HCT116 (cell line): ENCODE measurements around the gene SENP3. TPM values are rescaled to one million over a fixed set of nuclear protein-coding genes. Genes with fewer than 3 reads are reported as not detected.

ENCODE experiments used
- ATAC-seq: fragments of 200-7000 bp; cut with Tn5 transposase; 2 replicates; pipeline ENCODE4 v1.9.1; 2020; ENCODE audit warnings: mild to moderate bottlenecking, moderate library complexity
- BruUV-seq: library from RNA; stranded (reverse); fragments of 400-500 nt; replicated peaks from 2 replicates; lab custom pipeline; 2021; lab: Mats Ljungman, UMichigan
- CTCF ChIA-PET: fragments of 300-600 bp; sonication (Branson Sonifier 250); formaldehyde crosslinking; loops from one replicate; lab custom pipeline; 2021; ENCODE audit warnings: antibody characterized with exemption; lab: Charles Lee
- POLR2A ChIA-PET: fragments of 300-600, 350-600 bp; sonication (Branson Sonifier 250); formaldehyde crosslinking; loops from one replicate; lab custom pipeline; 2021; ENCODE audit warnings: antibody characterized with exemption; lab: Charles Lee
- RAD21 ChIA-PET, 2 experiments: fragments of 300-600 bp; sonication (Branson Sonifier 250); formaldehyde crosslinking; loops; one replicate each; lab custom pipeline; 2023; ENCODE audit warnings: low total read pairs in 2 of 2; ENCODE audit not compliant: uncharacterized antibody in 2 of 2, unreplicated experiment in 2 of 2, low non-redundant PET in 1 of 2; lab: Charles Lee
- DNase-seq: peaks from one replicate; pipeline ENCODE4 v3.0.0-alpha.2; 2010; ENCODE audit warnings: low read depth, low spot score
- H2AFZ ChIP-seq: fragments of 200-600 bp; shearing (Covaris generic), sonication (generic); 2 replicates; pipeline ENCODE4 v1.6.1; 2017; ENCODE audit warnings: low read depth, mixed run types, mixed read lengths, antibody characterized with exemption, low read length; ENCODE audit not compliant: poor library complexity, severe bottlenecking
- H3K27ac ChIP-seq: 2 replicates; pipeline ENCODE4 v1.5.1; 2012; ENCODE audit warnings: low read depth, low read length
- H3K27me3 ChIP-seq: fragments of 200-600 bp; sonication (generic); 2 replicates; pipeline ENCODE4 v1.6.1; 2016; ENCODE audit warnings: mixed run types, low read length, mixed read lengths; ENCODE audit not compliant: insufficient read depth
- H3K36me3 ChIP-seq, 2 experiments: fragments of 200-500 bp in 1 of 2; fragments of 200-600 bp in 1 of 2; sonication (Bioruptor generic) in 1 of 2; sonication (generic) in 1 of 2; 2 replicates each; pipeline versions ENCODE4 v1.5.1 to v1.6.1; 2014 to 2016; ENCODE audit warnings: low read length in 2 of 2, inconsistent platforms in 1 of 2, mixed read lengths in 1 of 2, mixed run types in 1 of 2; ENCODE audit not compliant: insufficient read depth in 2 of 2, control insufficient read depth in 1 of 2
- H3K4me1 ChIP-seq, 2 experiments: fragments of 200-600 bp in 1 of 2; sonication (generic) in 1 of 2; 2 replicates each; pipeline versions ENCODE4 v1.5.1 to v1.6.1; 2012 to 2017; ENCODE audit warnings: low read length in 2 of 2, inconsistent platforms in 1 of 2, mild to moderate bottlenecking in 1 of 2, mixed read lengths in 1 of 2, mixed run types in 1 of 2, moderate library complexity in 1 of 2; ENCODE audit not compliant: insufficient read depth in 2 of 2, control insufficient read depth in 1 of 2
- H3K4me2 ChIP-seq: fragments of 200-600 bp; sonication (generic); 2 replicates; pipeline ENCODE4 v1.6.1; 2017; ENCODE audit warnings: mixed run types, low read length, mixed read lengths
- H3K4me3 ChIP-seq, 2 experiments: fragments of 200-600 bp in 1 of 2; sonication (generic) in 1 of 2; replicated peaks in 1 of 2; 2 replicates each; pipeline ENCODE4 v1.5.1; 2011 to 2016; ENCODE audit warnings: low read length in 2 of 2, control low read depth in 1 of 2, low read depth in 1 of 2, mild to moderate bottlenecking in 1 of 2, mixed read lengths in 1 of 2, mixed run types in 1 of 2
- H3K79me2 ChIP-seq: fragments of 200-600 bp; sonication (generic); 2 replicates; pipeline ENCODE4 v1.6.1; 2017; ENCODE audit warnings: mild to moderate bottlenecking, mixed run types, low read length, moderate library complexity, mixed read lengths; ENCODE audit not compliant: insufficient read depth
- H3K9ac ChIP-seq: fragments of 200-600 bp; sonication (generic); 2 replicates; pipeline ENCODE4 v1.6.1; 2016; ENCODE audit warnings: low read length, mixed read lengths
- H3K9me2 ChIP-seq: fragments of 200-600 bp; sonication (generic), shearing (Covaris generic); 2 replicates; pipeline ENCODE4 v1.6.1; 2017; ENCODE audit warnings: mixed run types, mild to moderate bottlenecking, moderate library complexity; ENCODE audit not compliant: insufficient read depth
- H3K9me3 ChIP-seq, 2 experiments: fragments of 200-500 bp in 1 of 2; fragments of 200-600 bp in 1 of 2; sonication (Bioruptor generic) in 1 of 2; sonication (generic) in 1 of 2; 2 replicates each; pipeline ENCODE4 v1.6.1; 2014 to 2017; ENCODE audit warnings: low read length in 2 of 2, mixed read lengths in 2 of 2, inconsistent platforms in 1 of 2, low read depth in 1 of 2, mild to moderate bottlenecking in 1 of 2, mixed run types in 1 of 2, moderate library complexity in 1 of 2; ENCODE audit not compliant: control insufficient read depth in 1 of 2, insufficient read depth in 1 of 2
- H4K20me1 ChIP-seq: fragments of 200-600 bp; sonication (generic), shearing (Covaris generic); 2 replicates; pipeline ENCODE4 v1.6.1; 2017; ENCODE audit warnings: mixed run types, mild to moderate bottlenecking, moderate library complexity; ENCODE audit not compliant: insufficient read depth
- EGR1 ChIP-seq: IDR thresholded peaks from 2 replicates; pipeline ENCODE4 v1.6.1; 2012; ENCODE audit warnings: low read depth
- ELF1 ChIP-seq: IDR thresholded peaks from 2 replicates; pipeline ENCODE4 v1.6.1; 2012; ENCODE audit warnings: low read depth, borderline replicate concordance
- EZH2 ChIP-seq: fragments of 200-600 bp; sonication (generic); IDR thresholded peaks from 2 replicates; pipeline ENCODE4 v1.6.1; 2017; ENCODE audit warnings: antibody characterized with exemption, mixed run types
- EZH2phosphoT487 ChIP-seq: fragments of 200-600 bp; IDR thresholded peaks from 2 replicates; pipeline ENCODE4 v1.6.1; 2018; ENCODE audit warnings: antibody characterized with exemption, borderline replicate concordance
- FOSL1 ChIP-seq: IDR thresholded peaks from 2 replicates; pipeline ENCODE4 v1.6.1; 2012; ENCODE audit warnings: low read depth
- POLR2A ChIP-seq: IDR thresholded peaks from 2 replicates; pipeline ENCODE4 v1.7.0; 2011; ENCODE audit warnings: borderline replicate concordance; ENCODE audit not compliant: insufficient read depth, insufficient read length; ENCODE audit errors: extremely low read depth
- RAD21 ChIP-seq: IDR thresholded peaks from 2 replicates; pipeline ENCODE4 v1.6.1; 2012; ENCODE audit warnings: low read depth, mild to moderate bottlenecking
- REST ChIP-seq: IDR thresholded peaks from 2 replicates; pipeline ENCODE4 v1.6.1; 2012; ENCODE audit warnings: low read depth
- SP1 ChIP-seq: IDR thresholded peaks from 2 replicates; pipeline ENCODE4 v1.6.1; 2012; ENCODE audit warnings: low read depth
- SRF ChIP-seq: IDR thresholded peaks from 2 replicates; pipeline ENCODE4 v1.6.1; 2012; ENCODE audit warnings: low read depth
- ZFX ChIP-seq: fragments of 450-650 bp; IDR thresholded peaks from 2 replicates; pipeline ENCODE4 v1.6.1; 2017
- ZNF274 ChIP-seq: fragments of 200-500 bp; sonication (Bioruptor generic); IDR thresholded peaks from 2 replicates; pipeline ENCODE4 v1.6.1; 2014; ENCODE audit warnings: mild to moderate bottlenecking, low read depth, low read length, inconsistent platforms
- intact Hi-C: fragments of 100-400 bp; cut with micrococcal nuclease; formaldehyde crosslinking; loops from 2 replicates; pipeline ENCODE4 v1.10.0; 2022
- total RNA-seq: library from RNA; stranded (reverse); gene quantifications from one replicate; pipeline ENCODE4 v1.2.1, GENCODE V29; 2021; ENCODE audit not compliant: unreplicated experiment
- TF ChIP-seq, protein P1 (sequence below): IDR thresholded peaks from 2 replicates; pipeline ENCODE4 v1.6.1; 2012
- TF ChIP-seq, protein P2 (sequence below), 3 experiments: fragments of 200-600 bp in 1 of 3; sonication (generic) in 1 of 3; IDR thresholded peaks in 2 of 3; conservative IDR thresholded peaks in 1 of 3; 2 replicates each; pipeline ENCODE4 v1.5.1; 2012 to 2017; ENCODE audit warnings: low read depth in 2 of 3, low read length in 2 of 3, antibody characterized with exemption in 1 of 3, borderline replicate concordance in 1 of 3, control low read depth in 1 of 3, mild to moderate bottlenecking in 1 of 3, mixed read lengths in 1 of 3, mixed run types in 1 of 3, moderate library complexity in 1 of 3; ENCODE audit not compliant: insufficient read depth in 1 of 3
- TF ChIP-seq, protein P3 (sequence below): IDR thresholded peaks from 2 replicates; pipeline ENCODE4 v1.6.1; 2011; ENCODE audit warnings: mild to moderate bottlenecking, low read length, moderate library complexity; ENCODE audit not compliant: insufficient replicate concordance; ENCODE audit errors: extremely low read depth

The SENP3 gene
- total RNA-seq, 1 experiment from 2014 or later = 73.8 TPM

DNA sequence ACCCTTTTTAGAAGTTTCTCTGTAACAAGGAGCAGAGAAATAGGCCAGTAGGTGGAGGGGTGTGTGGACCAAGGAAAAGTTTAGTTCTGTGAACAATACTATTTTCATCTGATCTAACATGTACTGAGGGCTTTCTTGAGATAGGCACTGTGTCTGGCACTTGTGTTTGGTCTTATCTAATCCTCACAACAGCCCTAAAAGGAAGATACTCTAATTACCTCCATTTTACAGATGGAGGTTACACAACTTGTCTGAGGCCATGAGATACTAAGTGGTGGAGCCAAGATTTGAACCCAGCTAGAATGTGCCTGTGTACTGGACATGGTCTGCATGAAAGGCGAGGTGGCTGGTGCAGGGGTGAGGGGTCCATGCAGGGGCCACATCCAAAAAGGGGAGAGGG lies 8.4 kb upstream of the SENP3 start:
- Histone ChIP-seq H3K4me2 (no peak overlapping the region), H3K9ac (no peak overlapping the region), H3K9me3 (no peaks in the 10 kb centered on the region), H2AFZ (no peak overlapping the region), H3K79me2 (no peaks in the 10 kb centered on the region), H3K4me3 (no peak overlapping the region), H4K20me1 (no peaks in the 10 kb centered on the region), H3K36me3 (no peaks in the 10 kb centered on the region), H3K27ac (no peak overlapping the region), H3K9me2 (no peaks in the 10 kb centered on the region), H3K27me3 (no peaks in the 10 kb centered on the region), H3K4me1 (peaks cover 3 to 23% of the 10 kb centered on the region in 2 experiments; a peak in 3 of 4 replicates)
- ChIA-PET CTCF (no interaction called here), RAD21 (no interaction called here), POLR2A (no interaction called here)
- no TSS peak for BruUV-seq
- no peak for TF ChIP-seq SRF
- no peak for TF ChIP-seq EZH2phosphoT487
- no peak for TF ChIP-seq SP1
- TF ChIP-seq FOSL1 = no peak
- no peak for TF ChIP-seq EZH2
- no peak for TF ChIP-seq REST
- no peak for TF ChIP-seq ZFX
- TF ChIP-seq, protein P1, sequence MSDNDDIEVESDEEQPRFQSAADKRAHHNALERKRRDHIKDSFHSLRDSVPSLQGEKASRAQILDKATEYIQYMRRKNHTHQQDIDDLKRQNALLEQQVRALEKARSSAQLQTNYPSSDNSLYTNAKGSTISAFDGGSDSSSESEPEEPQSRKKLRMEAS = no peak
- TF ChIP-seq RAD21 = no peak
- TF ChIP-seq EGR1 = no peak
- no peak for TF ChIP-seq ZNF274
- TF ChIP-seq POLR2A = no peak
- TF ChIP-seq, protein P2, sequence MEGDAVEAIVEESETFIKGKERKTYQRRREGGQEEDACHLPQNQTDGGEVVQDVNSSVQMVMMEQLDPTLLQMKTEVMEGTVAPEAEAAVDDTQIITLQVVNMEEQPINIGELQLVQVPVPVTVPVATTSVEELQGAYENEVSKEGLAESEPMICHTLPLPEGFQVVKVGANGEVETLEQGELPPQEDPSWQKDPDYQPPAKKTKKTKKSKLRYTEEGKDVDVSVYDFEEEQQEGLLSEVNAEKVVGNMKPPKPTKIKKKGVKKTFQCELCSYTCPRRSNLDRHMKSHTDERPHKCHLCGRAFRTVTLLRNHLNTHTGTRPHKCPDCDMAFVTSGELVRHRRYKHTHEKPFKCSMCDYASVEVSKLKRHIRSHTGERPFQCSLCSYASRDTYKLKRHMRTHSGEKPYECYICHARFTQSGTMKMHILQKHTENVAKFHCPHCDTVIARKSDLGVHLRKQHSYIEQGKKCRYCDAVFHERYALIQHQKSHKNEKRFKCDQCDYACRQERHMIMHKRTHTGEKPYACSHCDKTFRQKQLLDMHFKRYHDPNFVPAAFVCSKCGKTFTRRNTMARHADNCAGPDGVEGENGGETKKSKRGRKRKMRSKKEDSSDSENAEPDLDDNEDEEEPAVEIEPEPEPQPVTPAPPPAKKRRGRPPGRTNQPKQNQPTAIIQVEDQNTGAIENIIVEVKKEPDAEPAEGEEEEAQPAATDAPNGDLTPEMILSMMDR (IDR thresholded peaks at IDR 0.05 in 2 of 3, conservative IDR thresholded peaks at IDR 0.05 in 1 of 3; ENCODE audit: borderline replicate concordance in 1 of 3, insufficient read depth in 1 of 3, low read depth in 2 of 3, low read length in 2 of 3) = no peak
- TF ChIP-seq ELF1 = no peak
- TF ChIP-seq, protein P3, sequence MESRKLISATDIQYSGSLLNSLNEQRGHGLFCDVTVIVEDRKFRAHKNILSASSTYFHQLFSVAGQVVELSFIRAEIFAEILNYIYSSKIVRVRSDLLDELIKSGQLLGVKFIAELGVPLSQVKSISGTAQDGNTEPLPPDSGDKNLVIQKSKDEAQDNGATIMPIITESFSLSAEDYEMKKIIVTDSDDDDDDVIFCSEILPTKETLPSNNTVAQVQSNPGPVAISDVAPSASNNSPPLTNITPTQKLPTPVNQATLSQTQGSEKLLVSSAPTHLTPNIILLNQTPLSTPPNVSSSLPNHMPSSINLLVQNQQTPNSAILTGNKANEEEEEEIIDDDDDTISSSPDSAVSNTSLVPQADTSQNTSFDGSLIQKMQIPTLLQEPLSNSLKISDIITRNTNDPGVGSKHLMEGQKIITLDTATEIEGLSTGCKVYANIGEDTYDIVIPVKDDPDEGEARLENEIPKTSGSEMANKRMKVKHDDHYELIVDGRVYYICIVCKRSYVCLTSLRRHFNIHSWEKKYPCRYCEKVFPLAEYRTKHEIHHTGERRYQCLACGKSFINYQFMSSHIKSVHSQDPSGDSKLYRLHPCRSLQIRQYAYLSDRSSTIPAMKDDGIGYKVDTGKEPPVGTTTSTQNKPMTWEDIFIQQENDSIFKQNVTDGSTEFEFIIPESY = no peak
- intact Hi-C loops = no loop called here
- DNase-seq (no peak), ATAC-seq (no peak)
